CD4-positive, alpha-beta T cell treated with Interleukin-17A for 1 hour (primary cell): ENCODE results near the gene EEIG1.

Source experiments
- DNase-seq: peaks from one replicate; pipeline ENCODE4 v3.0.0-alpha.2; 2020

Gene EEIG1

DNA sequence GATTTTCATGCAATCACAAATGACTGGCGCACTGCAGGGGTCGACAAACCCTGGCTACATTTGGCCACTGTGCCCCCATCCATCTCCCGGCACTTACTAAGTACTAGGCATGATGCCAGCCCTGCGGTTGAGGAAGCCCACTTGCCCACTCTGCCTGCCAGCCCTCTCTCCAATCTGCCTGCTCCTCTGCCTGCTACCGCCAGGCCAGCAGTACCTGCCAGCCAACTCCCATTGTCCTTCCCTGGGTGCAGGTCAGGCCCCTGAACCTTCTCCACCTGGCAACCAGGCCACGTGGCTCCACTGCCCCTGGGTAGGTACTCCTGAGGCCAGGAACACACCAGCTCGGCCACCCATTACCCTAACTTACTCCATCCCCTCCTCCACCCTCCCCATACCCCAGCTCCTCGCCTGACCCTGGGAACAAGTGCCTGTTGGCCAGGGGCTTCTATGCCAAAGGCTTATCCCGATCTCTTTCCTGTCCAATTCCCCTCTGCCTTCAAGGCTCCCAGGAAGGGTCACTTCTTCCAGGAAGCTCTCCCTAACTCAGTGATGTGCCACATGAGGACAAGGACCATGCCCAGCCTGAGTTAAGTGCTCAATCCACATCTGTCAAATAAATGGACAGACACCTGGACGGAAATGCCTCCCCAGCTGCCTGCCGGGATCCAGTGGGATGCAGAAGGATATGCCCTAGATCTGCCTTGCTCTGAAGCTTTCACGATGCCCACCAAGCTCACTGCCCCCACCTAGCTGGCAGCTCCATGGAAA, 6.6 kb downstream of the EEIG1 start:
- DNase-seq, result no peak

GRCh38 chr9:127973169-127974000, 7.4 kb downstream of the EEIG1 start:
- no peak for DNase-seq

DNA sequence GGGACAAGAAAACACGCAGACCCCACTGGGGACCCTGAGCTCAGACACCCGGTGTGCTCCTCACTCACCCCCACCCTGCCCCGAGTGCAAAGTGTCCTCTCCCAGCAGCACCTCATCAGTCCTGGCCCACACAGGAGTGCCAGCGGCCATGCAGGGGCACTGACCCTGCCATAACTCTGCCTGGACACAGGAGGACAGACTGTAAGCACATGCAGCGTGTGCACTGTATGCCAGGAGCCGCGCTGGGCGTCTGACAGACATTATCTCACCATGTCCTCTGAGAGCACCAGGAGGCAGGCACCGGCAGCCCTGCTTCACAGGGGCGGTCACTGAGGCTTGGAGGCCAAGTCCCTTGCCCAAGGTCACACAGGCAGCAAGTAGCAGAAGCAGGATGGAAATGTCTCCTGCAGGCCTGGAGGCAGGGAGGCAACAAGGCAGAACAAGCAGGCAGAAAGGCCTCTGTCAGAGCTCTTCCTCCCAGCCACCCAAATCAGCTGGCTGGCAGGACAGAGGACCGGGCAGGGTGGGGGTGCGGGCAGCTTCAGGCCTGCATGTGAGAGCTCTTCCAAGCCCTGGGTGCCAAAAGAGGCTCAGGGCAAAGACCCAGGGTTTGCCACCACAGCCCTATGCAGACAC, 8.4 kb downstream of the EEIG1 start:
- no peak for DNase-seq

GRCh38 chr9:127971357-127972235, 9.2 kb downstream of the EEIG1 start:
- peak; percentile 55 for DNase-seq

DNA sequence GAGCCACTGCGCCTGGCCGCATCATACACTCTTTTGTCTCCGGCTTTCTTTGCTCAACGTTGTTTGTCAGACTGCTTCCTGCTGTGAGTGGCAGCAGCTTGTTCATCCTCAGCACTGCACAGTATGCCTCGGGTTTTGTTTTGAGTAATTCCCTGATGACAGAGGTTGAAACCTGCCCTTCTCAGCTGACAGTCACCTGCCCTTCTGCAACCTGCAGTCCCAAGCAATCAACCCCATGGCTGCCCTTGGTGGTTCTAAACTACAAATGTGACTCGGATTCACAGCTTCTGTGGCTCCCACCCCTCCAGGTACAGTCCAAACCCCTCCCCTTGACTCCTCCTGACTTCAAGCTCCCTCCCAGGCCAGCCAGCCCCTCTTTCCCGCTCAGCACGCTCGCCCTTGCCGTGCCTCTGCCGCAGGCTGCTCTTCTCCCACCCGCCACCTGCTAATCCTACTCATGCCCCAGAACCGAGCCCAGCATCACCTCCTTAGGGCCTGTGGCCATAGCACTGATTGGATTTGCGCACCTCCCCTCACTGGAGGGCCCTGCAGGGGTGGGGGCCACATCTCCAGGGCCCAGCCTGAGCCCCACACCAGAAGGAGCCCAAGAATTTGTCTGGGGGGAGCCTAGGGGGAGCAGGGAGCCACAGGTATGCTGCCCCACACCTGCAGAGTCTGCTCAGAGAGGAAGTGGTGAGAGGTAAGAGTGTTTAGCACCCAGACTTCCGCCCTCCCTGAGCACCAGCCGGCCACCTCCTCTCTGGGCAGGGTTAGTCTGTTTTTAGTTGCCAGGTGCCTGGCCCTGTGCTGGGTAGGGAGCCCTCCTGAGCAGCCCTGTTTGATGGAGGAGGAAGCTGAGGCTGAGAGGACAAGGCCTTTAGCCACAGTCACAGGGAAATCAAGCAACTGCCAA, 10.1 kb downstream of the EEIG1 start:
- DNase-seq, result peak; percentile 74

DNA sequence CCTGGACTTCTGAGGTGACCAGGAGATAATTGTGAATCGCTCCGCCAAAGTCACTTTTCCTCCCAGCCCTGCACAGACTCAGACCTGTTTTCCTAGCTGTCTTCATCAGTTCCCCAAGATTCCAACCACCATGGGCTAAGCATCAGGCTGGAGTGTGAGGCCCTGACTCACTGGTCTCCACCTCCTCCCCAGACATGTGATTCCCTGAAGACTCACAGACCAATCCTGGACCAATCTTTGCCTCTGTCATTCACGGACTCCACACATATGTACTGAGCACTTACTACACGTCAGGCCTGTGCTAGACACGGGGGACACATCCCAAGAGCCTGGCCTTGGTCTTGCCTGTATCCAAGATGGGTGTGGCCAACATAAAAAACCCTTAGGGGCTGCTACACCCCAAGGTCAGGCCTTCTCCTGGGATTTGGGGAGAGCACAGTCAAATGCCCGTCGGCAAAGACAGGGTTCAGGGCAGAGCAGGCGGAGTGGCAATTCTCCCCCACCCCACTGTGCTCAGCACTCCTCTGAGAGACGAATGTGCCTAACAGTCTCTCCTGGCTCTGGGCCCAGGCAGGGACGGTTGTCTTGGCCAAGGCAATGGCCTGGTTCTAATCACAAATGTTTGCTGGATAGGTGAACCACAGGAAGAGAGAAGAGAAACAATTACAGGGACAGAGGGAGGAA, 11.9 kb downstream of the EEIG1 start:
- no peak for DNase-seq

DNA sequence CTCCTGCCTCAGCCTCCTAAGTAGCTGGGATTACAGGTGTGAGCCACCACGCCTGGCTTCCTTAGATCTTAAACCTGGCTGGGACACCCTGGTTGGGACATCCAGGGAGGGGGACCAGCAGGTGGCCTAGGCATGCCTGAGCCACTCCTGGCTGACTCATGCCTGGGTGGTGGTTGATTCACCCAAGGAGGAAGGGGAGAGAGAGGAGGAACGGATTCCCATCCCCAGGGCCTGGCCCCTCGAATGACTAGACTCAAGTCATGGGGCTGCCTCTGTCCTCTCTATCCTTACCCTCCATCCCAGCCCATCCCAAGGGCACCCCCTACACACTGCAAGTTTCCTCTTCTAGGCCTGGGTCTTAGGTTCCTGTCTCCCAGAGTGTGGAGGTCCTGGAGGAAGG, 12.7 kb downstream of the EEIG1 start:
- DNase-seq, result no peak

GRCh38 chr9:127967151-127967809, 13.5 kb downstream of the EEIG1 start:
- DNase-seq, result no peak

- DNase-seq, result no peak
Observed at GRCh38 chr9:127966416-127967150, 14.2 kb downstream of the EEIG1 start.

GRCh38 chr9:127965953-127966352, 14.8 kb downstream of the EEIG1 start:
- no peak for DNase-seq

GRCh38 chr9:127963359-127964064, 17.3 kb downstream of the EEIG1 start:
- no peak for DNase-seq

DNA sequence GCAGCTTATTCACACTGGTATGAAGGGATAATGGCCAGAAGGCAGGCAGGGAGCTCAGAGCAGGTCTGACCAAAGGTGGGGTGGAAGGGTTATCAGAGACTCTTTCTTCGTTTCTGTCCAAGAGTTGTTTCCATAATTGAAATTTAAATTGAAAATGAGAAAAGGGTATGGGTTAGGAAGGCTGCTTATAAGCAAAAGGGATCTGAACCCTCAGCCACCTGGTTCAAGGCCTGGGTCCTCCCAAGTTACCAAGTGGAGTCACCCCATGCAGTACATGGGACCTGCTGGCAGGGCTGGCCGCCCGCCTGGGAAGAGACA, 17.8 kb downstream of the EEIG1 start:
- no peak for DNase-seq

- DNase-seq, result no peak
Observed at GRCh38 chr9:127962278-127962677, 18.5 kb downstream of the EEIG1 start.

DNA sequence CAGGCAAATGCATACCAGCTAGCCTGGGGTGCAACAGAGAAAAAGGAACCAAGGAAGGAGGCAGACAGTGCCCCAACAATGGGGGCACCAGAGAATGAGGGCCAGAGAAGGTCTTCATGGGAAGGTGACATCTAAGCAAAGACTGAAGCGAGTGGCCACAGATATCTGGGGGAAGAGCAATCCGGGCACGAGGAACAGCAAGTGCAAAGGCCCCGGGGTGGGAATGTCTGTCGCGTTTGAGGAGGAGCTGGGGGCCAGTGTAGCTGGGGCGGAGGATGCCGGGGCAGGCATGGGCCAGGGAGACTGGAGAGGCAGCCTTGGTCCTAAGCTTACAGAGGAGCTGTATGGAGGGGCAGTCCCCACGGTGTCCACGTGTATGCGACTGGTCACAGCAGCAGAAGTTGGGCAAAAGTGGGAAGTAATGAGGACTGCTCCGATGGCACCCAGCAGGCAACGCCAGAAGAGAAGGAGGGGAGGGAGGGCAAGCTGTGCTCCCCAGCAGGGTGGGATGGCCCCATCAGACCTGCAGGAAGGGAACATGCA, 19.1 kb downstream of the EEIG1 start:
- no peak for DNase-seq

DNA sequence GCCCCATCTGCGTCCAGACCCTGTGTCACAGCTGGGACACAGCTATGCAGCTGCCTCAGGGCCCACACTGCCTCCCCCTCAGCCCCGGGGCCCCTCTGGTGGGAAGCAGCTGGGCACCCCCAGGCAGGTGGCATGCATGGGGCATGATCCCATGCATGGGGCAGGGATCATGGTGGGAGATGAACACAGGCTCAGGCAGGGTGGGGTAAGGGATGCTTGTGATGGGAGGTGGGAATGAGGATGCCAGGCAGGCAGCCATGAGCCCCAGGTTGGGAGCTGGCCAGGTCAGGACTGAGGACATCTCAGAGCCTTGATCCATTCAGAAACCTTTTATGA, 19.7 kb downstream of the EEIG1 start:
- no peak for DNase-seq

DNA sequence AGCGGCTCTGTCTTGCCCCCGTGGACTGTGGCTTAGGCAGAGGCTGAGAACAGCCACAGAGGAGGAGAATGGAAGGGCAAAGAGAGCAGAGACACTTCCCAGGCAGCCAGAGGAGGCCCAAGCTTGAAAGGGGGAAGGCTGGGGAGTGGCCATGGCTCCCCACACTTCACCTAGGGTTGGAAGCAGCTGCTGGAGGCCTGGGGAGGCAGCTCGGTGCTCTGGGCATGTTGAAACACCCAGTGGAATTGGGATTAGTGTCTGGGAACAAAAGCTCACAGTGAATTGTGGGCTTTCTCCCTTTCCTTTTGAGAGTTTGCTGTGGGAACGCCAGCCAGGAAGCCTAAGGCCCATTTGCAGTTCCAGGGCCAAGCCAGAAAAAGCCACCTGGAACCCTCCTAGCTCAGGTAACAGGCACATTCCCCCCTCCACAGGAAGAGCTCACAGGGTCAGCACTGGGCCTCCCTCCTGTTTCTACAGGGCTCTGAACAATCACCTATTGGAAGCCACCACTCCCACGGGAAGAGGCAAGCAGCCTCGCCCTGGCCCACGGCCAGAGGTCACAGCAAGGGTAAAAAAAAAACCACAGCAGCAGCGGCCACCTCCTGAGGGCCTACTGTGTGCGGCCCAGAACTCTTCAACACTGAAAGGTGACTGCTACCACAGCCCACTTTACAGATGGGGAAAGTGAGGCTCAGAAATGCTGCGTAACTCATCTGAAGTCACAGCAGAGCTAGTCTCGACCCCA, 20.2 kb downstream of the EEIG1 start:
- no peak for DNase-seq

DNA sequence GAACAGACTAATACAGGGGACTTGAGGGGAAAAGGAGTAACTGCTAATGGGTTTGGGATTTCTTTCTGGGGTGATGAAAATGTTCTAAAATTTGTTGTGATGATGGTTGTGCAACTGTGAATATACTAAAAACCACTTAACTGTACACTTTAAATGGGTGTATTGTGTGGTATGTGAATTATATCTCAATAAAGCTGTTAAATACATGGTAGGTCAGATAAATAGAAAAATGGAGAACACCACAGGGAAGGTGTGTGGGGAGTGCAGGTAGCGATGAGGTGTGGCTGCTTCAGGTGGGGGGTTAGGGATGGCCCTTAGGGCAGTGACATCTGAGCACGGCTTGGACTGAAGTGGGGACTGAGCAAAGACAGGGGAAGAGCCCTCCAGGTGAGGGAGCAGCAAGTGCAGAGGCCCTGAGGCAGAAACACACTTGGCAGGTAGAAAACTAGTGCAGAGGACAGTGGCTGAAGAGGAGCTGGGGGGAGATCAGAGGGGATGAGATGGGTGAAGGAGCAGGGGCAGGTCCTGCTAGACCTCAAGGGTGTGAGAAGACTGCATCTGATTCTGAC, 20.9 kb downstream of the EEIG1 start:
- DNase-seq, result no peak

GRCh38 chr9:127959398-127959797, 21.4 kb downstream of the EEIG1 start:
- no peak for DNase-seq
